ENCODE results near the gene CRYBA4.

The CRYBA4 gene

DNA sequence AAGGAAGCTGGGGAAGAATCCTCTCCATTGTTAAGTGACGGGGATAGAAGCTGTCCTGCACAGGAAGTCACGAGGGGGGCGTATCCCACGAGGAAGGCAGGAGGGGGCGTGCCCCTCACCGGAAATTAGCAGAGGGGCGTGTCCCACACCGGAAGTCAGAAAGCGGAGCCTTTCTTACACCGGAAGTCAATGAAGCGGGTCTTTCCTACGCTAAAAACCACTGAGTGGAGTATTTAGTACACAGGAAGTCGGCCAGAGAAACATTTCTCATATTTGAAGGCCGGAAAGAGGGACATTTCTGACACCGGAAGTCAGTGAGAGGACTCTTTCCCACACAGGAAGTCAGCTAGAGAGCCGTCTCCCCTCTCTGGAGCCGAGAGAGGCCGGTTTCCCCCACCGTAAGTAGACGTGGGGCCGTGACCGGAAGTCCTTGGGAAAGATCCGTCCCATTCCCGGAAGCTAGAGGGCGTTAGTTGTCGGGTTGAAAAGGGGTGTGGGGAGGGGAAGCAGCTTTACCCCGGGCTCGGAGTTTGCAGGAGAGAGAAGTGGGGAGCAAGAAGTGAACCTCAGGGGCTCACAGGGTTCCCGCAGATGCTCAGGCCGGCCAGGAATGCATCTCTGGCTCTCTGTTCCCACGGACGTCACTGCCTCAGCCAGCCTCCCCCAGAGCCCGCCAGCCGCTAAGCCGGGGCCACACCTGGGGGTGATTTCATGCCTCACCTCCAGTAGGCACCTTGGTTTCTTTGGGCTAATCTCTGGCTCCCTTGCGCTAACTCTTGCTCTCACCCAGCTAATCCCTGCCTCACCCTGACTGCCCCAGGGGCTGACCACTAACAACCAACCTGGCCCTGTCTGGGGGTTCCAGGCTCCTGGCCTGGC, 51.1 kb downstream of the CRYBA4 start:
- H3K27ac ChIP-seq = peak overlapping the region; percentile 65
- no peak for TF ChIP-seq ZFX (IDR thresholded peaks at IDR 0.05)
- TF ChIP-seq, protein P1, sequence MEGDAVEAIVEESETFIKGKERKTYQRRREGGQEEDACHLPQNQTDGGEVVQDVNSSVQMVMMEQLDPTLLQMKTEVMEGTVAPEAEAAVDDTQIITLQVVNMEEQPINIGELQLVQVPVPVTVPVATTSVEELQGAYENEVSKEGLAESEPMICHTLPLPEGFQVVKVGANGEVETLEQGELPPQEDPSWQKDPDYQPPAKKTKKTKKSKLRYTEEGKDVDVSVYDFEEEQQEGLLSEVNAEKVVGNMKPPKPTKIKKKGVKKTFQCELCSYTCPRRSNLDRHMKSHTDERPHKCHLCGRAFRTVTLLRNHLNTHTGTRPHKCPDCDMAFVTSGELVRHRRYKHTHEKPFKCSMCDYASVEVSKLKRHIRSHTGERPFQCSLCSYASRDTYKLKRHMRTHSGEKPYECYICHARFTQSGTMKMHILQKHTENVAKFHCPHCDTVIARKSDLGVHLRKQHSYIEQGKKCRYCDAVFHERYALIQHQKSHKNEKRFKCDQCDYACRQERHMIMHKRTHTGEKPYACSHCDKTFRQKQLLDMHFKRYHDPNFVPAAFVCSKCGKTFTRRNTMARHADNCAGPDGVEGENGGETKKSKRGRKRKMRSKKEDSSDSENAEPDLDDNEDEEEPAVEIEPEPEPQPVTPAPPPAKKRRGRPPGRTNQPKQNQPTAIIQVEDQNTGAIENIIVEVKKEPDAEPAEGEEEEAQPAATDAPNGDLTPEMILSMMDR (conservative IDR thresholded peaks at IDR 0.05) = peak; percentile 30

DNA sequence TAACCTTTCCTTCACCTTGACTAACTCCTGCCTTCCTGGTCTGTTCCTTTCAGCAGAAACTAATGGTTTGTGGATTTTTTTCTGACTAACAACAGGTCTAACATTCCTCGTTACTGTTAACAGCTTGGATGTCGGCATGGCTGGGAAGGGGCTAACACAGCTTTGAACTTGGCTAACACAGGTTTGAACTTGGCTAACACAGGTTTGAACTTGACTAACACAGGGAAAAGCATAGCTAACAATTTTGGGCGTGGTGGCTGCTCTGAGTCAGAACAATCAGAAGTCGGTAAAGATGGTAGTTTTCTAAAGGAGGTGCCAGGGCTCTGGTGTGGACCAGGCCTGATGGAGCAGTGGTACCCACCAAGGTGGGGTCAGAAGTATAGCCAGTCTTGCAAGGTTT, 51.7 kb downstream of the CRYBA4 start:
- peak overlapping the region; percentile 65 for H3K27ac ChIP-seq
- TF ChIP-seq, protein P1 (conservative IDR thresholded peaks at IDR 0.05) = no peak
- no peak for TF ChIP-seq ZFX (IDR thresholded peaks at IDR 0.05)

DNA sequence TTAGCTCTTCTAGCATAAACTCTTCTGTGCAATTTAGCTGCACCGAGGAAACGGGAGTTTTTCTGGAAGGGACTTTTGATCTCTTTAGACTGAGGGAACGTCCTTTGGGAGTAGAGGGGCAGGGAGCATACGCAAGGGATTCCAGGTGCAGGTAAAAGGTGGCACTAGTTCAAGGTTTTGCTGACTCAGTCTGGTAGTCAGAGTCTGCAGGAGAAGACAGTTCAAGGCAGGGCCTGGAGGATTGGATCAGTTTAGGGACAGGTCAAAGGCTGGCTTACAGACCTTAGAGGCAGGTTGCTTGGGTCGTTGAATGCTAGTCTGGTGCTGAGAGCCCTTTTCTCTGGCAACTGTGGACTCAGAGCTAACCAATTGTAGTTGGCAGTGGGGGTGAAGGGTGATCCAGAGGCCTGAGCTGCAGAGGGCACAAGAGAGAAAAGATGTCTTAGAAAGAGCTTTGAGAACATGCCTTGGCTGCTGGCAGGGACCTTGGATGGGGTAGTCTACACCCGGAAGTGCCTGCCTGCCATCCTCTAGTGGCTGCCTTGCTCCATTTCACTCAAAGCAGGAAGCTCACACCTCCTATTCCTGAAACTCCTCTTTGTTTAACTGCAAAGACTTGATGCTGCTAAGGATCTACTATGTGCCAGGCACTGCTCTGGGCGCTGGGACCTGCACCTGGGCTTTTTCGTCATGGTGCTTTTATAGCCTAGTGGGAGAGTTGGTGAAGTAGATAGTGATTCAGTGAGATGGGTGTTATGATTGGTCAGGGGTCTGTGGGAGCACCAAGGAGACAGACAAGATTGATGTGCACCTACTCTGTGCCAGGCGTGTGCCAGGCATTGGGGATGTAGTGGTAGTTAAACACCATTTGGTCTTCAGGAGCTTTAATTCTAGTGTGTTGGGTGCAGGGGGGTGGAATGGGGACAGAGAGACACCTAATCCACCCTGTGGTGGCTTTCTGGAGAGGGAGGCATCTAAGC, 52.7 kb downstream of the CRYBA4 start:
- H3K27ac ChIP-seq = no peak overlapping the region
- TF ChIP-seq, protein P1 (conservative IDR thresholded peaks at IDR 0.05) = no peak
- no peak for TF ChIP-seq ZFX (IDR thresholded peaks at IDR 0.05)

DNA sequence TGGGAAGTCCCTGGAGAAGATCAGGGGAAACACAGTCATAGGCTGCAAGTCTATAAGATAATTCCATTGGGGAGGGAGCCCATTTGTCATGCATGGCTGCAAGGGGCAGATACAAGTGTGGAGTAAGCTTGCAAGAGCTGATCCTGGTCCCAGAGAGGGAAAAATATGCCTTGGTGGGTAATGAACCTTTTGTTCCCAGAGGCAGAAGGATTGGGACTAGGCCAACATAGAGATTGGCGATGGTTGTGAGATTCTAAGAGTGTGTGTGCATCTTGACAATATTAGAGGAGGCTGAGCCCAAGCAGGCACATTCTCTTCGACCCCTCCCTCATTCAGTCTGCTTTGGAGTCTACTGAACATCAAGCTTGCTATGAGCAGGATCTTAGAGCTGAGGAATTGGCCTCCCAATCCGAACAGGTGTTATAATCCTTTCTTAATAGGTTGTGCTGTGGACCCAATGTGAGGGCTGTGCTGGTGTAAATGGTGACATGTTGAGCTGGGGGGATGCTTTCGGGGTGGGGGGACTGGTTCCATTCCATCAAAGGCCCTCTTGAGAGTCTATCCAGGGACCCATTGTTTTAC, 54.0 kb downstream of the CRYBA4 start:
- H3K27ac ChIP-seq = no peak overlapping the region
- TF ChIP-seq, protein P1 (conservative IDR thresholded peaks at IDR 0.05) = no peak

DNA sequence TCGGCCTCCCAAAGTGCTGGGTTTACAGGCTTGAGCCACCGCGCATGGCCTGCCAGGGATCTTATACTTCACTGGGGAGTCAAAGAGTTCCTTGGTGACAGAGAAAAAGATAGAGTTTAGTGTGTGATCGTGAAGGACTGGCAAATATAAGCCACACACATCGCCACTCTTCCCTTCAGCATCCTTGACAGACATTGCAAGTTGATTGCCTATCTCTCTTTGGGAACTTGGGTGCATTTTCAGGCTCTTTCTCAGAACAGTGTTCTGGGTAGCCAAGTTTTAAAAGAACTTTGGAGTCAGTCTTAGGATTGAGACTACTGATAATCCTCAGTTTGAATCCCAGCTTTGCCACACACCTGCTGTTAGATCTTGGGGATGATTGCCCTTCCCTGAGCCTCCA, 55.5 kb downstream of the CRYBA4 start:
- H3K27ac ChIP-seq = no peak overlapping the region
- TF ChIP-seq, protein P1 (conservative IDR thresholded peaks at IDR 0.05) = no peak
- no peak for TF ChIP-seq ZFX (IDR thresholded peaks at IDR 0.05)

DNA sequence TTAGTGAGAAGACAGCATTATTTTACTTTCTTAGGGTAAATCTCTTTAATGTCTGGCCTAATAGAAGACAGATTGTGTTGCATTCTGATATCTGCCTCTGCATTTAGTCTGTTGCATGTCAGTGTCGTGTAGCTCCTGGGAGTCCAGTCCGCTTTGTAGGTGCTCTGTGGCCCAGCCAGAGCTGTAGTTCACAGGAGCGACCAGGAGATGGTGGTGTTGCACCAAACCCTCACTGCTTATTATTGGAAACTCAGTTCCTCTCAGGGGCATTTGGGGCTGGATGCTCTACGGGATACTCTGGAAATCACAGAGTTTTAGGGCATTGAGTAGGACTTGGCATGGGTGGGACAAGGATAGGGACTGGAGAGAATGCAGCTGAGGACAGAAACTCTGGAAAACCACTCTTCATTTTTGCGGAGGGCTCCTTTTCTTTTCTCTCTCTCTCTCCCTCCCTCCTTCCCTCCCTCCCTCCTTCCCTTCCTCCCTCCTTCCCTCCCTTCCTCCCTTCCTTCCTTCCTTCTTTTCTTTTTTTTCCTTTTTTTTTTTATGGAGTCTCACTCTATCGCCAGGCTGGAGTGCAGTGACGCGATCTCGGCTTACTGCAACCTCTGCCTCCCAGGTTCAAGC, 57.4 kb downstream of the CRYBA4 start:
- TF ChIP-seq ZFX (IDR thresholded peaks at IDR 0.05) = no peak
- TF ChIP-seq, protein P1 (conservative IDR thresholded peaks at IDR 0.05) = peak; percentile 93
- H3K27ac ChIP-seq = no peak overlapping the region
